DMS79 (cell line): ENCODE data around the gene CD86.
A peak's percentile ranks its signal among the peaks of the same experiment; 100 is the strongest.
"Not testable (repeated sequence)": the region's sequence is repeated elsewhere in the genome, so short reads cannot be mapped to it uniquely, and the experiment has no call there.

Experiments
- DNase-seq: peaks from one replicate; lab custom pipeline; 2025; lab: John Stamatoyannopoulos, UW

The CD86 gene, protein sequence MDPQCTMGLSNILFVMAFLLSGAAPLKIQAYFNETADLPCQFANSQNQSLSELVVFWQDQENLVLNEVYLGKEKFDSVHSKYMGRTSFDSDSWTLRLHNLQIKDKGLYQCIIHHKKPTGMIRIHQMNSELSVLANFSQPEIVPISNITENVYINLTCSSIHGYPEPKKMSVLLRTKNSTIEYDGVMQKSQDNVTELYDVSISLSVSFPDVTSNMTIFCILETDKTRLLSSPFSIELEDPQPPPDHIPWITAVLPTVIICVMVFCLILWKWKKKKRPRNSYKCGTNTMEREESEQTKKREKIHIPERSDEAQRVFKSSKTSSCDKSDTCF

DNA sequence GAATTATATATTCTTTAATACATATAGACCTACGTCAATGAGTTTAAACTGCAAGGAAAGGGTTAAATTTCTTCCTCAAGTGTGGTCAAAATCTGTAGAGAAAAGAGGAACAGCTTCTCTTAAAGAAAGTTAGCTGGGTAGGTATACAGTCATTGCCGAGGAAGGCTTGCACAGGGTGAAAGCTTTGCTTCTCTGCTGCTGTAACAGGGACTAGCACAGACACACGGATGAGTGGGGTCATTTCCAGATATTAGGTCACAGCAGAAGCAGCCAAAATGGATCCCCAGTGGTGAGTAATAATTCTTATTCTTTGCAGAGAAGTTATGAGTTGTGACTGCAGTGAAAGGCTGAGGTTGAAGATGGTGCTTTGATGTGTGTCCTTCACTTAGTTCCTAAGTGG is at the start of gene CD86:
Gene CD86 (plus strand): TSS at position 148 of the 400 bp plus-strand sequence. CDS start 128 bp downstream, at position 276.
- DNase-seq = no peak

DNA sequence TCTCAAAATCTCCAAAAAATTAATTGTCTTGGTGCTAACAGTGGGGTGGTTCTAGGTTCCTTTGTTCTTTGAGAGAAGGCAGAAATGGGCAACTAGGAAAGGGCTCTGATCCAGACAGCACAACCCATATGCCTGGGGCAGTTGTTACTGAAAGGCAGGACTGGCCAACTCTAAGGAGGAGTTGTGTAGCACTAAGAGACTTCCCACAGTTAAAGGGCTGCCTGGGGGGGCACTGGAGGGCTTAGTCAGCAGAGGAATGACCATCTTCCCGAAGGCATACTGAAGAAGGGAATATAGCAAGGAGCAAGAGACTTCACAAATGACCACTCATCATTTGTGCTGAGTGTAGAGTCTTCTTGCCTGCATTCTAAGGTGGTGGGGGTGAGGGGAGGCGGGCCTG is 48.9 kb upstream of the CD86 start:
- DNase-seq = no peak

DNA sequence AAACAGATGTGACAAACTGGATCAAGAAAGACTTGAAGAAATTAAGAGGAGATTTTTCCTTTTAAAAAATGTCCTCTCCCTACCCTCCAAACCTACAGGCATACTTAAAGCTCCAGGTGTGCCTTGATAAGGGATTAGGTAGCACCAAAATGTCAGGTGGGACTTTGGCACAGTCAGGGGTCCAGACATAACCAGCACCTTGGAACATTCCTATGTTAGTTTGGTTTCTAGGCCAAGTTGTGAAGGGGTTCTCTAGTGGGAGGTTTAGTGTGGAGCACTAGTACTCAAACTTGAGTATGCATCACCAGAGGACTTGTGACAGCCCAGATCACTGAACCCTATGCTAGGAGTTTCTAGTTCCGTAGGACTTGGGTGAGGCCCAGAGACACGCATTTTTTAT is 47.0 kb upstream of the CD86 start:
- DNase-seq = no peak

DNA sequence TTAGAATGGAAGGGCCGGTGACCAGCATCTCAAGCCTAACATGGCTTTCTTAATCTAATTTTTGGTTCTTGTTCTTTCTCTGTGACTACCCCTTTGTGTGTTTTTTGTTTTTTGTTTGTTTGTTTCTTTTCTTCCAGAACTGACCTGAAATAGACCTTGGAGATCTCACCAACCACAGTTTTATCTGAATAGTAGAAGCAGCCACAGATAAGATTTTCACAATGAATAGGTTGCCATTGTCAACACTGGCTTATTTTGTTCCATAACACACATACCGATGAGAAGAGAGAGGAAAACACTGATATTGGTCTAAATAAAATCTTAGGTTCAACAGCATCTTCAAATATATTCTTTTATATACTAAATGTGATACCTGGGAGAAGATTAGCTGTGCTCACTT is 44.7 kb upstream of the CD86 start:
- no peak for DNase-seq

DNA sequence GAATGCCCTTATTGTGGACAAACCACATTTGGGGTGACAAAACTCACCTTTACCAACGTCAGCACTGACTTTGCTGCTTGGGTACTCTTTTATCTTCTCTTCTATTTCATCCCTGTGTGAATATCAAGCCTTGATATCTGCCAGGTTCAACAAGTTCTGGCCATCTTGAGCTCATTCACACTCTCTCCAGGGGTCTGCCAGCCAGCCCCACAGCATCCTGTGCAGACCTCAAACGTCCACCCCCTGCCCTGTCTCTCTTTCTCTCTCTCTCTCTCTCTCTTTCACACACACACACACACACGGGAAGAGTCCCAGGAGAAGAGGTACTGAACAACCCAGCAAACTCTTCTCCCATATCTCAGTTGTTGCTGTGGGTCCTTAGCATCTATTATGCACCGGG is 43.8 kb upstream of the CD86 start:
- no peak for DNase-seq

DNA sequence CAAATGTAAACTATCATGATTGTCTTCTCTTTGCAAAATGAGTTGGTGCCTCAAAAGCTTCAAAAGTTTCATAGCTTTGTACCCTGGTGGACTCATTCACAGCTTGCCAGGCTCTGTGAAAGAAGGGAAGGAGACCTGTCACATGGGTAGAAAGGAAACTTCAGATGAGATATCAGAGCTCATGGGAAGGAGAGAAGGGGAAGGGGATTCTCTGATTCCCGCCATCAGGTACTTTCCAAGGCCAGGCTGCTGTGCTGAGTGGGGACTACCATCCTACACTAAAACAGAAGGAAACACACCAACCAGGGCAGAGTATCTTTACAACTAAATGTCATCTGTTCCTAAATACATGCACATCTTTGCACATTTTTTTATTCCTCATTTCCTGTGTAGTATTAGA is 42.3 kb upstream of the CD86 start:
- no peak for DNase-seq

DNA sequence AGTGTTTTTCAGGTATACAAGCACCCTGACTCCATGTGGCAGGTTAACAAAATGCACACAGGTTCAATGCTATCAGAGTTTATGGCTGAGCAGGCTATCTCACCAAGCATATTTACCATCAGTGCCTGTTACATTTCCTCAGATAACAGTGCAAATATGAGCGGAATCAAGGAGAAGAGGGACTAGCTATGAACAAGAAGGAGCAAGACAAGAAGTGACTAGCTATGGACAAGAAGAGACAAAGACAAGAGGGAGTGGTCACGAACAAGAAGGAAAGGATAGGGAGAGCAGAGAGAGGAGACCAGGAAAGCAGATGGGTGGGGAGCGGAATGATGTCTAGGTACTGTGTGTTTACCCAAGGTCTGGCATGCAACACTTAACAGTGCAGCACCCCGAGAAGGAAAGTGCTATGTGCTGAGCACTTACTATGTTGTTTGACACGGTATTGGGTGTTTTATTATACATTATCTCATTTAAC is 41.7 kb upstream of the CD86 start:
- no peak for DNase-seq

DNA sequence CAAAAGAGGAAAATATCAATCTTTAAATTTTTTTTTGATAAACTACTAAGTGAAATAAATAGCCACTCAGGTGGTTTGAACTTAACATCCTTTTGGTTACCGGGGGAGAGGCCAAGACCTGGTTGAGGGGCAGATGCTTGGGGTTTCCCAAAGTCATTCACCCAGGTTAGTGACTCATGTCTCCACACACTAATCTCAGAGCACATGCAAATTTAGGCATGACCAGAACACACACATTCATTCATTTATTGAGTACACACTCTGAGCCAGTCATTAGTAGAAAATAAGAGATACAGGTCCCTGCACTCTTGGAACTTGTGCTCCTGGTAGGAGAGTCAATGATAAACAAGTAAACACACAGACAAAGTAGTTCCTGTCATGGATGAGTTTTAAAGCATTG is 40.4 kb upstream of the CD86 start:
- DNase-seq = no peak

DNA sequence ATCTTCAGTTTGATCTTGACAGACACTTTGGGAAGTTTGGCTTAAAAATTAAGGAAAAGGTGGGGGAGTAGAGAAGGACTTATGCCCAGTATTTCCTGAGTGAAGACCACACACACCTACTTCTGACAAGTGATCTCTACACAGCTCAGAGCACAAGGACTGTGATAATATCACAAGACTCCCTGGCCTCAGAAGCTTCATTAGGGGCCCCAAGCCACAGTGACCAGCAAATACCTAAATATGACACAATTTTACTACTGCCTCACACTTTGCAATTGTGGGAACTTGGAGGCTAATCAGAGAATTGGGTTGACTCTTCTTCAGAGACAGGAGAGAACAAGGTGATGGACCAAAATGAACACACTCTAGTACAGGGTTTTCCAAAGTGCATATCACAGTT is 35.7 kb upstream of the CD86 start:
- no peak for DNase-seq

DNA sequence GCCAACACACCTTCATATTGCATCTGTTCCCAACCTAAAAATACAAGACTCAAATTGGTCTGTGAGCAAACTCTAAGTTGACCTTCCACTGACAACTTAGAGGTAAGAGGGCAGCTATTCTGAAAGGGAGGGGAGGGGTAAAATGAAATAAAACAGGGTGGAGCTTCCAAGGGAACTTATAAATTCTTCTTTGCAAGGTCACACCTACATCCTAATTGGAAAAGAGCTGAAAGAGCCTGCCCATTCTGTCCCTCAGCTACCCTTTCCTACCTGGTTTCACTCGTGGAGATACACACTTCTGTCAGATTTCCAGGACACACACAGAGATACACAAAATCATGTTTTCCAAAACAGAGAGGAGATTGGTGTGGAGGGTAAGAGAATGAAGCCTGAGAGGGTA is 34.1 kb upstream of the CD86 start:
- DNase-seq = no peak

DNA sequence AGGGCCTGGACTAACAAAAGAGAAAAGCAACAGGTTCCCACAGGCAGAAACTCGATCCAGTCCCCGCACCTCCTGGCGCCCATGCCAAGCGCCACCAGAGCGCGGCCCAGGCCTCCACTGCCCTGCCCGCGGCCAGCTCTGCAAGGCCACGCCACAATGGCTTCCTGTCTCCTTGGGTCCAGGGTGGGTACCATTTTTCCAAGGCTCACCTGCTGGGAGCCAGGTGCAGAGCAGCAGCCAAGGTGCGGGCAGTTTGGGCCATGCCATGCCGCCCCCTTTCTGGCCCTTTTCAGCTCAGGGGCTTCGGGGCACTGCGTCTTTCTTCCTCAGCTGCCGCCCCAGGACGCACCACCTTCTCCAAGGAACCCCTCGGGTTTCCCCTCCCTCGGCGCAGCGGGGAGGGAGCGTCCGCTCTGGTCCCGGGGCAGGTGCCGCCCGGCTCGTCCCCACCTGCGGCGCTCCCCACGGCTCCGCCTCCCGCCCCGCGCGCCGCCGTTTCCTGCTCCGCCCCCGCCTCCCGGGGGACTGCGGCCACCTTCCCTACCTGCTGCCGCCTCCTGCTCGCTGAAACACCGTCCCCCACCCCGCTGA is 33.3 kb upstream of the CD86 start, which contains the start of gene ILDR1:
Gene ILDR1 (minus strand): TSS at position 437 of the 591 bp plus-strand sequence. CDS start 170 bp downstream, at position 267.
- peak; percentile 14 for DNase-seq

DNA sequence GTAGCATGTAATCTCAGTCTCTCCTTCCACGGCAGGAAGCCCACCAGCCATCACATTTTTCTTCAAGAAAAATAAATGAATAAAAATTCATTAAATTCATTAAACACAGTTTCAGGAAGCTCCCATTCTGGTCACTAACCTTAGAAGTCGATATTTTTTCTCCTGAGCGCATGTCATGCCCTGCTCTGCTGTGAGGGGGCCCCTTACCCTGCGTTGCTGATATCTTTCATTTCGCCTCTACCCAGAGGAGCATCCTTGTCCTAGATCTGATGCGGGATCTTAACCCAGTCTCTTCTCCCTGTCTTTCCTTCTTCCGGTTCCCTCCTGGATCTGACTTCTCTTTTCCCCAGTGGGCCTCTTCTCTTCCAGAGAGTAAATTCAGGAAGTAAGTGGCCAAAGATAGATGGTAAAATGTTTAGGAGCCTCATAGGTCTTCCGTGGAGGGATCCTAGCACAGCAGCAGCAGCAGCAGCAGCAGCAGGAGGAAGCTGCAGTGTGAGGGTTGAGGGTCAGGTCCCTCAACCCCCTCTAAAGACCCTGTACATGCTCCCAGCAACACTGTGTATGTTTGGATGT is 31.7 kb upstream of the CD86 start:
- no peak for DNase-seq

DNA sequence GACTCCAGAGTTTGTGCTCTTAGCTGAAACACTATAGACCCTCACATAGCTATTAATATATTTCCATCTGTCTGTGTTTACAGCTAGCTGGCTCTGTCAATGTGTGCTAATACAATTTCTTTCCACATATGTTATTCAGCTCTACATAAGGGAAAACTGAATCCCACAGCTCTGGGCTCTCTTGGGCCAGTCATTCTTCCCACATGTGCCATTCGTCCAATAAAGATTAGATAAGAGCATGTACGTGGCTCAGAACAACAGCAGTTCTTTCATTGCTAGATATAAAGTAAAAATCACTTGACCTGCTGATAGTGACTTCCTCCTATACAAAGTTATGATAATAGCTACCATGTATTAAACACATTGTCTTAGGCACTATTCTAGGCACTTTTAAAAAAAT is 30.4 kb upstream of the CD86 start:
- DNase-seq = no peak

DNA sequence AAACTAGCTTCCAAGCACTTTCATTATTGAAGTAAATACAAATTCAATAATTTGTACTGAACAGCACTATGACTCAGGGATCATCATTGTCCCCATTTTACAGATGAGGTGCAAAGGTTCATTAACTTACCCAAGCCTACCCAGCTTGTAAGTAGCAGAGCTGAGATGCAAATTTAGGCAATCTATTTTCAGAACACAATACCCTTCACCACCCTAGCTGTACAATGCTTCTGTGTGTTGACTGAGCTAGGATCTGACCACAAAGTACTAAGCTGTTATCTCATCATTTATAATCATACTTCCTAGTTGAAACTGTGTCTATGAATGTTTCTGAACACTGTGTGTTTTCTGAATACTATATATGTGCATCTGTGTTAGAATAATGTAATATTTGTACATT is 29.9 kb upstream of the CD86 start:
- no peak for DNase-seq

DNA sequence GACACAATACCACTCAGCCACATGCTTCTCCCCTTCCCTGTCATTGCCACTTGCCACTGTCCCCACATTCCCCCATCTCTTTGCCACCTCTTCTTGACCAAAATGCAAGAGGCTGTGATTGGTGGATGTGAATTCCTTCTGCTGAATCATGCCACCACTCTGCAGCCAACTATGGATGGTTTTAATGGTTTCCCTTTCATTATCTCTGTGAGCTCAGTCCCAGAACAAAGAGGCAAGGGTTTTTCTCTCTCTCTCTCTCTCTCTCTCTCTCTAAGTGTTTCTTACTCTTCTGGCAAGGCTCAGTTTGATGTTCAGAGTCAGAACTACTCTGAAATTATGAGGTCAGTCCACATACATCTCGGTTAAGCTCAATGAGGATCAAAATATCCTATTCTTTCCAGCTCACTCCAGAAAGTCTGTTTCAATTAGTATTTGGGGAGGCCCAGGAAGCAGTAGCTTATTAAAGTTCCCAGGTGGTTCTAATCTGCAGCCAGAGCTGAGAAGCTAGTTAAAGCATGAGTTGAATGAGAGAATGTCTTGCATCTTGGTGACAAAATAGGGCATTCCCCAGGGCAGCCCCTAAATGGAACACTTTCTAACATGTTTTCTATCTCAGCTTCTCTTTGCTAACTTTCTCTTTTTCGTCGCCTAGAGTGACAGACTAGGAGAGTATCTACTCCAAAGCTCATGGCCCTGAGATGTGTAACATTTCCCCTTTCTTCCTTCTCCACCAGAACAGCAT is 24.6 kb upstream of the CD86 start:
- no peak for DNase-seq

DNA sequence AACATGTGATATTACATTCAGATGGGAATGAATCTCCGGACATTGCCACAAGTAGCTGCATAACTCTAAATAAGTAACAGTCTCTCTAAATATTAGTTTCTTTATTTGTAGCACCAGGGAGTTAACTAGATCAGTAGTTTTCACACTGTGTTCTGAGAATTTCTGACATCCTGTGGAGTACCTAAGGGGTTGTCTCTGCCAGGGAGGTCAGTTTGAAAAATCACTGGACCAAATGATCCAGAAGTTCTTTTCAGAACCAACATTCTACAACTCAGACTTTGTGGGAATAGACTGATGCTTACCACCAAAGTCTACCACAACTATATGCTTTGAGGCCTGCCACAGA is 24.1 kb upstream of the CD86 start:
- DNase-seq = no peak

DNA sequence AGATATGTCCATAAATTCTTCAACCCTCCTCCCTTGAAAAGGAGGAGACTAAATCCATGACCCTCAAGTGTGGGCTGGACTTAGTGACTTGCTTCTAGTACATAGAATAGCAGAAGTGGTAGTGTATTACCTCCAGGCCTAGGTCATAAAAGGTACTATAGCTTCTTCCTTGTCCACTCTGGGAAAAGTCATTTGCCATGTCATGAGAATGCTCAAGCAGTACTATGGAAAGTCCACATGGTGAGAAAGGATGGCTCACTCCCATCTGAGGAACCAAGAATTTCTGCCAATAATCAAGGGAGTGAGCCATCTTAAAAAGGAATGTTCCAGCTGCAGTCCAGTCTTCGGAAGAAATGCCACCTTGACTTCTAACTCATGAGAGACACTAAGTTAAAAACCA is 22.6 kb upstream of the CD86 start:
- DNase-seq = no peak

DNA sequence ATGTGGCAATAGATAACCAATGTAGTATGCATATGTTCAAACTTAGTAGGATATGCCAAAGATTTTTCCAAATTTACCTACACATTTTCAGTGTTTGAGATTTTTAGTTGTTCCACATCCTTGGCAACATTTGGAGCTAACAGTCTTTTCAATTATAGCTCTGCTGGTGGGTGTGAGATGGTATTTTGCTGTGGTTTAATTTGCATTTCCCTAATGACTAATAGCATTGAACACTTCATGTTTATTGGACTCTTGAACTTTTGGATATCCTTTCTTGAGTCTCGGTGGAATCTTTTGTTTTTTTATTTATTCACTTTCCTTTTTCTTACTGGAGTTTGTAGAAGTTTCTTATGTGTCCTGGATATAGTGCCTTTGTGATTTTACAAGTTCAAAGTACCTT is 22.1 kb upstream of the CD86 start:
- DNase-seq = no peak

DNA sequence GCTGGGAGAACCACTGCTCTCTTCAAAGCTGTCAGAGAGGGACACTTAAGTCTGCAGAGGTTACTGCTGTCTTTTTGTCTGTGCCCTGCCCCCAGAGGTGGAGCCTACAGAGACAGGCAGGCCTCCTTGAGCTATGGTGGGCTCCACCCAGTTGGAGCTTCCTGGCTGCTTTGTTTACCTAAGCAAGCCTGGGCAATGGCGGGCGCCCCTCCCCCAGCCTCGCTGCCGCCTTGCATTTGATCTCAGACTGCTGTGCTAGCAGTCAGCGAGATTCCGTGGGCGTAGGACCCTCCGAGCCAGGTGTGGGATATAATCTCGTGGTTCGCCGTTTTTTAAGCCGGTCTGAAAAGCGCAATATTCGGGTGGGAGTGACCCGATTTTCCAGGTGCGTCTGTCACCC is 7.9 kb upstream of the CD86 start:
- DNase-seq = not testable (repeated sequence)

DNA sequence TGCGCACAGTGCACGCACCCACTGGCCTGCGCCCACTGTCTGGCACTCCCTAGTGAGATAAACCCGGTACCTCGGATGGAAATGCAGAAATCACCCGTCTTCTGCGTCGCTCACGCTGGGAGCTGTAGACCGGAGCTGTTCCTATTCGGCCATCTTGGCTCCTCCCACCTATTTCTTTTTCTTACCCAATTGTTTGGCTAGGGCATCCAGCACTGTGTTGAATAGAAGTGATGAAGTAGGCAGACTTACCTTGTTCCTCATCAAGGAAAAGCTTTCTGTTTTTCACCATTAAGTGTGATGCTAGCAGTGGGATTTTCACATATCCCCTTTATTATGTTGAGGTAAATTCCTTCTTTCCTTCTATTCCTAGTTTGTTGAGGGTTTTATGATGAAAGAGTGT is 7.4 kb upstream of the CD86 start:
- DNase-seq = not testable (repeated sequence)

DNA sequence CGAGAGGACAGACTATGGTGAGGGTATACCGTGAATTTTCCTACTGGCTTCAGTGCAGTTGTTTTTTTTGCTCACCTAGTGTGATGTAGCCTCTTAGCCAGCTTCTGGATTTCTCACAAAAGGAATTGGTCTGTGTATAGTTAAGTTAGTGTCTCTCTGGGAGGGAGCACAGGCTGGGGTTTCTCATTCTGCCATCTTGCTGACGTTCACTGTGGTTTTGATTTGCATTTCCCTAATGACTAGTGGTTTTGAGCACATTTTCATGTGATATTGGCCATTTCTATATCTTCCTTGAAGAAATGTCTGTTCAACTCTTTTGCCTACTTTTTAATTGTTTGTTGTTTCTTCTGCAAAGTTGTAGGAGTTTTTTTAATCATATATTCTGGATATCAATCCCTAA is 2.2 kb upstream of the CD86 start:
- DNase-seq = no peak

DNA sequence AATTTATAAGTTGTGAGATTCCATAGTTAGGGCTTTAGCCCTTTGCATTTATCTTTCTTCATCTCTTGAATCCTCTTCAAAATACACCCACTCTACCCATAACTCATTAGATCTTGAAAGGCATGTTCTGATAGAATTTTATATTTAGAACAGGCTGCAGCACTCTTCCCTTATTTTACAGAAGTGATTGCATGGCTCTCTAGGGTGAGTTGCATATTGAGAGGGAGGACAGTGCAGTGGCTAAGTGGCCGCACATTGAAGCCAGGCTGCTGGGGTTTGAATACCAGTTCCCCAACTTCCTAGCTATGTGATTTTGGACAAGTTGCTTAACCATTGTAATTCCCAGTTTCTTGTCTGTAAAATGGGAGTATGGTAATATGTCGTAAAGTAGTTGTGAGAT is 2.5 kb downstream of the CD86 start:
- DNase-seq = no peak

DNA sequence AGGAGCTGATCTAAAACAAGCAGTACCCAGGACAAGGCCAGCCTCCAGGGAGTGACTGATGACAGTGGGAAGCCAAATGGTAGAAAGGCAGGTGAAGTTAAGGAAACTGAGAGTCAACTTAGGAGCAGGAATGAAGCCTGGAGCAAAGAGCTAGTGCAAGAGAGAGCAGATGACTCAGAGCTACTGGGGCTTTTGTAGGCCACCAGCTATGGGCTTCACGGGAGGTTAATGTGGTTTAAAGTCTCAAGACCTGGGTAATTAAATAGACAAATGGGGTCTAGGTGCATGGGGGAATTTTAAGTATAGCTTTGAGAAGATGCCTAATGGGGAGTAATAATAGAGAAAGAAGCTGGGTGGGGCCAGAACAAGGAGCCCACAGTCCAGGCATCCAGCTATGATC is 3.1 kb downstream of the CD86 start:
- no peak for DNase-seq
